HepG2 (cell line): Measurements from ENCODE around the gene GPN2. TPM values are rescaled to one million over a fixed set of nuclear protein-coding genes. Genes with fewer than 3 reads are reported as not detected.

Source experiments
- BCL6 ChIP-seq: IDR thresholded peaks from 2 replicates; pipeline ENCODE4 v1.6.1; 2016; ENCODE audit warnings: missing genetic modification reagents, missing compliant biosample characterization
- CHD4 ChIP-seq: fragments of 200-600 bp; sonication (generic); IDR thresholded peaks from 2 replicates; pipeline ENCODE4 v1.7.0; 2017; ENCODE audit warnings: mild to moderate bottlenecking, low read length, borderline replicate concordance
- DNMT3B ChIP-seq: conservative IDR thresholded peaks from 2 replicates; pipeline ENCODE4 v1.6.1; 2016; ENCODE audit warnings: missing biosample characterization, control low read depth
- HNF4A ChIP-seq: sonication (generic); formaldehyde crosslinking; IDR thresholded peaks from 2 replicates; pipeline ENCODE4 v1.4.0; 2020; ENCODE audit warnings: missing genetic modification reagents
- HOXD1 ChIP-seq: sonication (generic); formaldehyde crosslinking; IDR thresholded peaks from 2 replicates; pipeline ENCODE4 v1.5.0; 2020; ENCODE audit warnings: missing genetic modification reagents
- IRF9 ChIP-seq: sonication (generic); formaldehyde crosslinking; IDR thresholded peaks from 2 replicates; pipeline ENCODE4 v1.8.0; 2022; ENCODE audit warnings: missing genetic modification reagents, mild to moderate bottlenecking, borderline replicate concordance
- KDM6A ChIP-seq: IDR thresholded peaks from 2 replicates; pipeline ENCODE4 v1.6.1; 2016; ENCODE audit warnings: low read depth
- KLF9 ChIP-seq: IDR thresholded peaks from 2 replicates; pipeline ENCODE4 v1.6.1; 2016; ENCODE audit warnings: low read depth
- MAX ChIP-seq: IDR thresholded peaks from 2 replicates; pipeline ENCODE4 v1.6.1; 2012; ENCODE audit warnings: inconsistent platforms
- MTA1 ChIP-seq: sonication (generic); formaldehyde crosslinking; IDR thresholded peaks from 2 replicates; pipeline ENCODE4 v1.4.0; 2020; ENCODE audit warnings: missing genetic modification reagents, mild to moderate bottlenecking, borderline replicate concordance
- NFKB2 ChIP-seq: sonication (generic); formaldehyde crosslinking; IDR thresholded peaks from 2 replicates; pipeline ENCODE4 v1.4.0; 2020; ENCODE audit warnings: missing genetic modification reagents, borderline replicate concordance
- NR2F6 ChIP-seq, 2 experiments: IDR thresholded peaks; 2 replicates each; pipeline ENCODE4 v1.6.1; 2016; ENCODE audit warnings: antibody characterized with exemption in 1 of 2, mild to moderate bottlenecking in 1 of 2
- POLR2G ChIP-seq: fragments of 200-400 bp; formaldehyde crosslinking; IDR thresholded peaks from 2 replicates; pipeline ENCODE4 v1.6.1; 2018; ENCODE audit warnings: mild to moderate bottlenecking, low read depth, low read length, moderate library complexity
- RARA ChIP-seq: IDR thresholded peaks from 2 replicates; pipeline ENCODE4 v1.6.1; 2016; ENCODE audit warnings: missing genetic modification reagents, missing compliant biosample characterization
- RXRB ChIP-seq: IDR thresholded peaks from 2 replicates; pipeline ENCODE4 v1.6.1; 2016; ENCODE audit warnings: borderline replicate concordance, missing genetic modification reagents, missing compliant biosample characterization
- SALL2 ChIP-seq: sonication (generic); formaldehyde crosslinking; IDR thresholded peaks from 2 replicates; pipeline ENCODE4 v1.8.1; 2023; ENCODE audit warnings: mild to moderate bottlenecking, missing genetic modification reagents, inconsistent platforms
- SOX6 ChIP-seq, 2 experiments: fragments of 450-650 bp in 1 of 2; sonication (generic) in 1 of 2; formaldehyde crosslinking in 1 of 2; IDR thresholded peaks; 2 replicates each; pipeline versions ENCODE4 v1.4.0 to v1.6.1; 2017 to 2020; ENCODE audit warnings: antibody characterized with exemption in 1 of 2, mild to moderate bottlenecking in 1 of 2, missing genetic modification reagents in 1 of 2
- ZBED4 ChIP-seq: sonication (generic); formaldehyde crosslinking; IDR thresholded peaks from 2 replicates; pipeline ENCODE4 v1.4.0; 2020; ENCODE audit warnings: missing genetic modification reagents, borderline replicate concordance
- ZBTB1 ChIP-seq: sonication (generic); formaldehyde crosslinking; IDR thresholded peaks from 2 replicates; pipeline ENCODE4 v1.4.0; 2020; ENCODE audit warnings: missing genetic modification reagents, borderline replicate concordance
- ZFP37 ChIP-seq: sonication (generic); formaldehyde crosslinking; IDR thresholded peaks from 2 replicates; pipeline ENCODE4 v1.4.0; 2020; ENCODE audit warnings: missing genetic modification reagents, borderline replicate concordance
- ZGPAT ChIP-seq: IDR thresholded peaks from 2 replicates; pipeline ENCODE4 v1.6.1; 2016; ENCODE audit warnings: mild to moderate bottlenecking
- ZNF414 ChIP-seq: sonication (generic); formaldehyde crosslinking; IDR thresholded peaks from 2 replicates; pipeline ENCODE4 v1.5.0; 2020; ENCODE audit warnings: missing genetic modification reagents
- ZNF761 ChIP-seq: sonication (generic); formaldehyde crosslinking; conservative IDR thresholded peaks from 2 replicates; pipeline ENCODE4 v1.4.0; 2020; ENCODE audit warnings: mild to moderate bottlenecking, missing genetic modification reagents
- polyA plus RNA-seq, 8 experiments: library from polyadenylated mRNA; depleted of rRNA in 3 of 8; stranded (reverse) in 7 of 8; unstranded in 1 of 8; fragments of >200 nt; fragmentation: Illumina TruSeq in 4 of 8; extraction: Trizol in 4 of 8; gene quantifications; 2 replicates each; pipeline versions ENCODE4 v1.2.1 to v1.2.3, GENCODE V29; 2011 to 2016; ENCODE audit warnings: low read depth in 4 of 8, missing spikeins in 1 of 8, mixed read lengths in 1 of 8; ENCODE audit not compliant: insufficient read depth in 1 of 8
- total RNA-seq, 5 experiments: library from RNA; depleted of rRNA; stranded (reverse); fragments of >200 nt; fragmentation: Illumina TruSeq; extraction: Trizol; gene quantifications; 2 replicates each; pipeline ENCODE4 v1.2.3, GENCODE V29; 2016; ENCODE audit warnings: low read depth in 1 of 5

GPN2 gene
- total and polyA plus RNA-seq, 2 of the 13 experiments (the other 11 are each of a cell fraction or from before 2014, with no cell fraction given), result 19.3 to 38.9 TPM

- TF ChIP-seq POLR2G (peak; percentile 62), CHD4 (0 out of 2 replicates have a peak, but pooled peaks have one; percentile 56), ZBED4 (CRISPR knock-in tag) (peak; percentile 80; the same call in 1 of the 2 replicates), HNF4A (CRISPR knock-in tag) (peak; percentile 92), SALL2 (0 out of 2 replicates have a peak, but pooled peaks have one; percentile 28), KLF9 (CRISPR knock-in tag) (no peak), IRF9 (CRISPR knock-in tag) (0 out of 2 replicates have a peak, but pooled peaks have one; percentile 37), ZNF414 (CRISPR knock-in tag) (0 out of 2 replicates have a peak, but pooled peaks have one; percentile 13), SOX6 (IDR thresholded peaks at IDR 0.05) (no peak), SOX6 (CRISPR knock-in tag; IDR thresholded peaks at IDR 0.05) (peak; percentile 75), BCL6 (CRISPR knock-in tag) (peak; percentile 29; the same call in 1 of the 2 replicates), KDM6A (CRISPR knock-in tag) (peak; percentile 49; the same call in 1 of the 2 replicates), RARA (CRISPR knock-in tag) (peak; percentile 72), ZNF761 (CRISPR knock-in tag) (no peak), RXRB (CRISPR knock-in tag) (0 out of 2 replicates have a peak, but pooled peaks have one; percentile 19), ZBTB1 (CRISPR knock-in tag) (no peak), MTA1 (CRISPR knock-in tag) (peak; percentile 75; the same call in 1 of the 2 replicates), NR2F6 (IDR thresholded peaks at IDR 0.05) (no peak; the same call in 1 of the 2 replicates), NR2F6 (CRISPR knock-in tag; IDR thresholded peaks at IDR 0.05) (peak; percentile 41; the same call in 1 of the 2 replicates), HOXD1 (CRISPR knock-in tag) (no peak), ZGPAT (CRISPR knock-in tag) (peak; percentile 42; the same call in 1 of the 2 replicates), NFKB2 (CRISPR knock-in tag) (peak; percentile 67; the same call in 1 of the 2 replicates), MAX (peak; percentile 87), DNMT3B (CRISPR knock-in tag) (0 out of 2 replicates have a peak, but pooled peaks have one; percentile 65), ZFP37 (CRISPR knock-in tag) (peak; percentile 64; the same call in 1 of the 2 replicates)
These were observed 25.2 kb upstream of the GPN2 start (continued) for GRCh38 chr1:26915204-26915842.
